Erythroblast (primary cell): ENCODE data around the gene TNNI3.
A peak's percentile ranks its signal among the peaks of the same experiment; 100 is the strongest.

ENCODE experiments used
- DNase-seq, 2 experiments: peaks; one replicate each; lab custom pipeline; 2025; lab: John Stamatoyannopoulos, UW
- GATA1 ChIP-seq: IDR thresholded peaks from 2 replicates; pipeline ENCODE4 v1.6.1; 2011; ENCODE audit warnings: low read depth, mild to moderate bottlenecking, control low read depth, low read length, moderate library complexity
- POLR2A ChIP-seq: IDR thresholded peaks from 2 replicates; pipeline ENCODE4 v1.6.1; 2011; ENCODE audit warnings: mild to moderate bottlenecking, low read length

TNNI3 gene

DNA sequence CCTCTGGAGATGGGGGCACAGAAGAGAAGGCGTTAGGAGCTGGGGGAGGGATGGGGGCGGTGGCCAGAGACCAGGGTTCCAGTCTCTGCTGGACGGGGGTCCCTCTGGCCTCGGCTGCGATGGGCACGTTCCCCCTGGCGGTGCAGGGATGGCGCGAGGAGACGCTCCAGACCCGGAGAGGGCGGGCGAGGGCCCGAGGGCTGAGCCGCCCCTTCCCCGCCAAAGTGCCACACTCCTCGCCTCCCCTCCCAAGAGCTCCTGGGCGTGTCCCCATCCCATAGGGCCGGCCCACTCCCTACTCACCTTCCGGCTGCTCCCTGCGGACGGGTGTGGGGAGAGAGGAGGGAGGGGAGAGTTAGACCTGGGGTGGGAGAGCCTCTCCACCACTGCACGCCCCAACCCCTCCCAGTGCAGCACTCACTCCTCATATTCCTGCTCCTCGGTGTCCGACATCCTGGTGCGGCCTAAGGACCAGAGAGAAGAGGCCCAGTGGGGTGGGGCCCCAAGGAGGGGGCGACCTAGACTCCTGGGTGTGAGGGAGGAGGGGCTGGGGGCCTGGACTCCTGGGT lies 10.7 kb downstream of the TNNI3 start:
- DNase-seq: no peak
- TF ChIP-seq POLR2A (no peak), GATA1 (no peak)

DNA sequence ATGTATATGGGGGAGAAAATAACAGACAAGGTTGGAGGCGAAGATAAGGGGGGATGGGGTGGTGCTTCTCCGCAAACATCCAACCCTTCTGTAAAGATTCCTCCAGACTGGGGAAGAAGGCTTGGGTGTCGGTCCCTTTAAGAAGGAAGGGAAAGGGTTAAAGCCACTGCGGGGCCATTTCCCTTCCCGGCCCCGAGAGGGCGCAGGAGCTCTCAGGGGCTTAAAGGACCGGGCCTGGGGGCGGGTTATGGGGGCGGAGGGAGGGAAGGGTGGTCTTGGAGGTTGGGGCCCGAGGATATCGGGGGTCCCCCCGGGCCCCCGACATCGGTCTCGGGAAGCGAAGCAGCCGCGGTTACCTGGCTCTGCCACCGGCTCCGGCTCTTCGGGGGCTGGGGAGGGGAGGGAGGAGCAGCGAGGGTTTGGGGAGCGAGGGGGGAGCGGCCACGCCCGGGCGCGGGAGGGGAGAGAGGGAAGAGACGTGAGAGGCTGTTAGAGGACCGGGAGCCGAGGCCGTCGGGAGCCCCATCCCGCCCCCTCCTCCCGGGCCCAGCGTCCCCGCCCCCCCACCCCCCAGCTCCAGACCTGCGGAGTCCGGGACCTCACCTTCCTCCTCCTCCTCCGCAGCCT lies 11.3 kb downstream of the TNNI3 start:
- peak; percentile 55 to 76 for DNase-seq
- no peak for TF ChIP-seq POLR2A
- TF ChIP-seq GATA1: no peak

DNA sequence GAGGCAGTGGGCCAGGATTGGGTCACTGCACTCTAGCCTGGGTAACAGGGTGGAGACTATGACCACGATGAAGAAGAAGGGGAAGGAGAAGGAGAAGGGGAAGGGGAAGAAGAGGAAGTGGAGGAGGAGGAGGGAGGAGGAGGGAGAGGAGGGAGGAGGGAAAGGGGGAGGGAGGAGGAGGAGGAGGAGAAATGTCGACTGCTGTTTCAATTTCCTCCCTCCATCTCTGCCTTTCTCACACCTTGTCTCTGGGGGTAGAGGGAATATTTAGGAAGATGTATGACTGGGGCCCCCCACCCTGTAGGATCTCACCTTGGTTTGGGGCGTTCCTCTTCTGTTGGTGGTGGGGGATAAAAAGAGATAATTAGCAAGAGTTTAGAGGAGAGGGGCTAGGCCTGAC lies 12.3 kb downstream of the TNNI3 start:
- DNase-seq: no peak
- TF ChIP-seq GATA1: no peak

DNA sequence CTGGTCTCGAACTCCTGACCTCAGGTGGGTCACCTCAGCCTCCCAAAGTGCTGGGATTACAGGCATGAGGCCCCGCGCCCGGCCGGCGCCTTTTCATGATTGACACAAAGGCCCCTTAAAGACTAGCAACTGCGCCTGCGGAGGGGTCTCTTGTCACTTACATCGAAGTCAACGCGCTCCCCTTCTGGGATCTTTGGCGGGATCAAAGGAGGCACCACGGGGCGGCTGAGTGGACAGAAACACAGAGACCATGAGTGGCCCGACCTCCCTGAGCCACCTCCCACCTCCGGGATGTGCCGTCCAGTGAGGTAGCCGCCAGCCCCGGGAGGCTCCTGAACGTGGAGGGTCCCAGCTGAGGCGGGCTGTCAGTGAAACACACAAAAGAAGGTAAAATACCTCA lies 15.8 kb downstream of the TNNI3 start:
- TF ChIP-seq POLR2A (no peak), GATA1 (no peak)
- DNase-seq: no peak

DNA sequence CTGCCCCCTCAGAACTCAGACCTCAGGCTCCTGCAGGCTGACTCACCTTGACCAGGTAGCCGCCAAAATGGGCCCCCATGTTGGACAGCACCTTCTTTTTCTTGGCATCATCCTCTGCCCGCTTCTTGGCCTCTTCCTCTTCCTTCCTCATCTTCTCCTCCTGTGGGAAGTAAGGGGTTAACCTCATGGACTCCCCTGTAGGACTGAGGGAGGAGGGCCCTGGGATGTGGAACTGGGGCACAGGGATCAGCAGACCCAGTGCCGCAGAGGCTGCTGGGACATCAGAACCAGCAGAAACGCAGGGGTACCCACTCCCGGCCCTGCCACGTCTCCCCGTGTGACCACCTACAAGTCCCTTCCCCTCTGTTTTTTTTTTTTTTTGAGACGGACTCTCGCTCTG lies 19.6 kb downstream of the TNNI3 start:
- TF ChIP-seq POLR2A: no peak
- TF ChIP-seq GATA1: no peak
- DNase-seq: no peak

DNA sequence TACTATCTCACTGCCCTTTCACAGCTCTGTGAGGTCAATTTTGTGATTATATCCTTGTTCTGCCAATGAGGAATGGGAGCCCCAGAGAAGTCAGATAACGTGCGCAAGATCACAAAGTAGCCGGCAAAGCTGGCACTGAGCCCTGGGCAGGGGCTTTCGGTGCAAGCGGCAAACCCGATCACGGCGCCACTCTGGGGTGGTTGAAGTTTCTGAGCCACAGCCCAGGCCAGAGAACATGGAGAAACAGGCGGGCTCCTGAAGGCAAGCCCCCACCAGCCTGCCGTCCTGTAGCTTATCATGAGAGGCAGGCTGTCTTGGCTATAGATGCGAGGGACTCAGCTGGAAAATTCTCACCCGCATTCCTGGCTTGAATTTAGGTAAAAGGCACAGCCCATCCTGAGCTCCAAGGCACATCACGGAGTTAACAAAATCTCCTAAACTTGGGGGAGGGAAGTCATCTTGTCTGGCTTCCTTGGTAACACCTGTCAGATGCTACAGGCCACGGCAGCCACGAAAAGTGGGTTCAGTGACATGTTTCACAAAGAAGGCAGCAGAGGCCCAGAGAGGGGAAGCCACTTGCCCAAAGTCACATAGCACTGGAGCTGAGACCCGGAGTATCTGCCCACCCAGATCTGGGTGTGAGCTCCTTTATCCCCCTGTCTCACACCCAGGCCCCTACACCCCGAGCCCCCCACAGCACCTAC lies 21.0 kb downstream of the TNNI3 start:
- TF ChIP-seq POLR2A (no peak), GATA1 (no peak)
- DNase-seq: no peak

DNA sequence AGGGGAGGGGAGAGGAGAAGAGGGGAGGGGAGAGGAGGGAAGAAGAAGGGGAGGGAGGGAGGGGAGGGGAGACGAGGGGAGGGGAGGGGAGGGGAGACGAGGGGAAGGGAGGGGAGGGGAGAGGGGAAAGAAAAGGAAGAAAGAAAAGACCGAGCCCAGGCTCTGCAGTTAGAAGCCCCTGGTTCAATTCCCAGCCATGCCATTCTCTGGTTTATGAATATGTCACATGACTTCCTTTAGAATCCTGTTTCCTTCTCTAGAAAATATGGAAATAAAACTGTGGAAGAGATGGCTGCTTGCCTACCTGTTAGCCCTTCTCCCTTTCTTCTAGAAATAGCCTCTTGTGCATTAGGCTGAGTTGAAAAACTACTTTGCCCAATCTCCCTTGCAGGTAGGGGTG lies 22.8 kb downstream of the TNNI3 start:
- TF ChIP-seq POLR2A (no peak), GATA1 (no peak)
- DNase-seq: no peak

DNA sequence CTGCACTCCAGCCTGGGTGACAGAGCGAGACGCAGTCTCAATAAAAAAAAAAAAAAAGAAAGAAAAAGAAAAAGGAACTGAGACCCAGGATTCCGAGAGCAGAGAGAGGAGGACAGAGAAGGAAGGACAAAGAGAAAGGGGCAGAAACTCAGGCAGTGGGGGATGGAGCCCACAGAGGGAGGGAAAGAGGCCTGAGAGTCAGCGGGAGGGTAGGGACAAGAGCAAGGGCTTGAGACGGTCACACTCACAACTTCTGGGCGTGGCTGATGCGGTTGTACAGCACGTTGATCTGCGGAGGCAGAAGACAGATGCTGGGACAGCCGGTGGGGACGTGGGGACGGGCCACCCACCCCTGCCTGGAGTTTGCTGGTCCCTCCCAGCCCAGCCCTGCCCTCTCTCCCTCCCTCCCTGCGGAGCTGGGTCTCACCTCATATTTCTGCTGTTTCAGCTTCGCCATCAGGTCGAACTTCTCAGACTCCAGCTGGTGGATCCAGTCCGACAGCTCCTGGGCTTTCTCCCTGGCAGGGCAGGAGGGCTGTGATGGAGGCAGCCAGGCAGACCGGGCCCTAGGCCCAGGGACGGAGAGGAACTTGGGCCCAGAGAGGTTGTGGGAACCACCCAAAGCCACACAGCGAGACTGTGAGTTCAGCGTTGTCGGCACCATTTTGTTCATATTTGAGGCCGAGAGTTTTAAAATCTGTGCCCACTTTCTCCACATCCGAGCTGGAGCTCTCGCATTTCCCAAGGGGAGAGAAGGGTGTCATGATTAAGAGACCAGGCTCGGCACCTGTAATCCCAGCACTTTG lies 23.7 kb downstream of the TNNI3 start:
- DNase-seq: no peak
- TF ChIP-seq POLR2A (no peak), GATA1 (no peak)

DNA sequence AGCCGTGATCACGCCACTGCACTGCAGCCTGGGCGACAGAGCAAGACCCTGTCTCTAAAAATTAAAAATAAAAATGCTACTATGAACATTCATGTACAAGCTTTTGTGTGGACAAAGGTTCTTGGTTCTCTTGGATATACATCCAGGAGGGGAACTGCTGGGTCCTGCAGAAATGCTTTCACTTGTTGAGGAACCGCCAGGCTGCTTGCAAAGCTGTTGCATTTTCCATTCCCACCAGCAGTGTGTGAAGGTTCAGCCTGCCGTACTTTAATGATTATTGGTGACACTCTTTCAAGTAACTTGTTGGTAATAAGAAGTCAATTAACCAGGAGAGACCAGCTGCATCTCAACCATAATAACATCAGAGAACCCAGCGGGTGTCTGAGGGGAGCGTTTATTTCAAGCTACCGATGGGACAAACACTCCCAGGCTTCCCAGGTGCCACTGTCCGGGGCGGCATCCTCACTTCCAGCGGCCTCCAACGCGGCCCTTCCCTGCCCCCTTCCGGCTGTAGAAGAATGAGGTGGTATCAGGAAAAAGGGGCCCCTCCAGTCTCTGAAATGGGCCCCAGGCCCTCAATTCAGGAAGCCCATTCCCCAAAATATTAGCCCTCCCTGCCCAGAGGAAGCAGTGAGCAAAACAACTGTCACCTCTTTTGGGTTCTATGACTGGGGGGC lies 24.9 kb downstream of the TNNI3 start:
- TF ChIP-seq POLR2A (no peak), GATA1 (no peak)

DNA sequence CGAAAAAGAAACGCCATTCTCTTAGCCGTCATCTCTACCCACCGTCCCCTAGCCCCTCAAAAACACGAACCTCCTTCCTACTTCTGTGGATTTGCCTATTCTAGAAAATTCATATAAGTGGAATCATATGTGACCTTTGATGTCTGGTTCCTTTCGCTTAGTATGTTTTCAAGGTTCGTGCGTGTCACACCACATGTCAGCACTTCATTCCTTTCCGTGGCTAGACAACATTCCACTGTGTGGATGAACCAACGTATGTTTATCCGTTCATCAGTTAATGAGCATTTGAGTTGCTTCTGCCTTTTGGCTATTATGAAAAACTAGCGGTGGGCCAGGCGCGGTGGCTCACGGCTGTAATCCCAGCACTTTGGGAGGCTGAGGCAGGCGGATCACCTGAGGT lies 26.1 kb downstream of the TNNI3 start:
- DNase-seq: no peak
- TF ChIP-seq POLR2A (no peak), GATA1 (no peak)

More for the DNA sequence above, 24.9 kb downstream of the TNNI3 start:
- peak in 1 of 2 experiments; percentile 32 for DNase-seq

DNA sequence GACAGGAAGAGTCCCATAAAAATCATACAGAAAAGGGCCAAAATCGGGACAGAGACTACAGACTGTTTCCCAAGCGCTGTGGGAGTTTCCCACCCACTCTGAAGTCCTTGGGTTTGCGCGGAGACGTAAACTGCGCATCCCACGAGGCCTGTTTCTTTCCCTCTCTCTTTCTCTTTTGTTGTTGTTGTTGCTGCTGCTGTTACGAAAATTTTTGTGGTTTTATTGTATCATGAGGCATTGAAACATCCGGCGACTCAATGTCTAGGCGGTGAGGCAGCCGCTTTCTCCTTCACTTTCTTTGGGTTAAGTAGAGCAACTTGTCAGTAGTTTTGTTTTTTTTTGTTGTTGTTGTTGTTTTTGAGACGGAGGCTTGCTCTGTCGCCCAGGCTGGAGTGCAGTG lies 38.5 kb downstream of the TNNI3 start:
- DNase-seq: no peak
- TF ChIP-seq POLR2A (no peak), GATA1 (no peak)

DNA sequence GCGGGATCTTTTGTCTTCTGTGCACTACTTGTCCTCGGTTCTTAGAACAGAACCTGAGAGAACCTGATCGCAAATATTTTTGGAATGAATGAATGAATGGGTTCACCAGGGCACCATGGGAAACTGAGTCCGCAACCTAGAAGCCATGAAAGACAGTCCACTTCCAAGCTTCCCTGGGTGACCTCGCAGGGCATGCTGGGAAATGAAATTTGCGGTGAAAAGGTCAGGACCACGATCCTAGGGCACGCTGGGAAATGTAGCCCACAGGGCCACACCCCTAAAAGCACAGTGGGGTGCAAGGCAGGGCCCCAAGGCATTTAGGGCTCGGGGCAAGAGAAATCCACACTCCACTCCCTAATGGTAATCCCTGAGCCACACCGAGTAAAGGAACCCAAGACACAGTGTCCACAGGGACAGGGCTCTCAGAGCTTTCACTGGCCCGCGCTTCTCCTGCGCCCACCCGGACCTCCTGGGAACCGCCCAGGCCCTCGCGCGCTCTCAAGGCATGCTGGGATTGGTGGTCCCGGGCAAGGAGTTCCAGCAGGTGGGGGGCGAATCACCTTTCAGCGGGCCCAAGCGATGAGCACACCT lies 39.0 kb downstream of the TNNI3 start:
- no peak for TF ChIP-seq POLR2A
- no peak for TF ChIP-seq GATA1
- DNase-seq: peak; percentile 46 to 50

DNA sequence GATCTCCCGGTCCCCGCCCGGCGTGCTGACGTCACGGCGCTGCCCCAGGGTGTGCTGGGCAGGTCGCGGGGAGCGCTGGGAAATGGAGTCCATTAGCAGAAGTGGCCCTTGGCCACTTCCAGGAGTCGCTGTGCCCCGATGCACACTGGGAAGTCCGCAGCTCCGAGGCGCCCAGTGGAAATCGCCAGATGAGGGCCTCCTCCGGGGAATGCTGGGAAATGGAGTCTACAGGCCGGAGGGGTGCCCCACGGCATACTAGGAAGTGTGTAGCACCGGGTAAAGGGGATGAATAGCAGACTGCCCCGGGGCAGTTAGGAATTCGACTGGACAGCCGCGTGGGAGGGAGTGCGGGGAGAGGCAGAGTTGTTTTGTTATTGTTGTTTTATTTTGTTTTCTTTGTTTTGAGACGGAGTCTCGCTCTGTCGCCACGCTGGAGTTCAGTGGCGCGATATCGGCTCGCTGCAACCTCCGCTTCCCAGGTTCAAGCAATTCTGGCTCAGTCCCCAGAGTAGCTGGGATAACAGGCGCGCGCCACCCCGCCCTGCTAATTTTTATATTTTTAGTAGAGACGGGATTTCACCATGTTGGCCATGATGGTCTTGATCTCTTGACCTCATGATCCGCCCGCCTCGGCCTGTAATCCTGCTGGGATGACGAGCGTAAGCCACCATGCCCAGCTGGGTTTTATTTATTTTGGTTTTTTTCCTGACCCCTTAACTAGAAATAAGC lies 39.7 kb downstream of the TNNI3 start:
- TF ChIP-seq GATA1 (no peak), POLR2A (peak; percentile 50)
- DNase-seq: peak; percentile 99
